DND-41 (cell line): ENCODE measurements around the gene ZNF672.

Experiments
- CTCF ChIP-seq: IDR thresholded peaks from 2 replicates; pipeline ENCODE4 v1.5.1; 2012; ENCODE audit warnings: borderline replicate concordance, low read length, moderate library complexity, mild to moderate bottlenecking; ENCODE audit not compliant: poor library complexity, severe bottlenecking; ENCODE audit errors: extremely low read depth
- EZH2 ChIP-seq: IDR thresholded peaks from 3 replicates; pipeline ENCODE4 v1.6.1; 2012; ENCODE audit warnings: borderline replicate concordance, low read depth, mild to moderate bottlenecking, moderate library complexity, low read length, inconsistent platforms; ENCODE audit not compliant: severe bottlenecking

GRCh38 chr1:248816042-248816851 is 21.8 kb upstream of the ZNF672 start:
- no peak for TF ChIP-seq CTCF
- no peak for TF ChIP-seq EZH2
